ENCODE results near the gene C1QTNF9.
"Not testable (repeated sequence)": the region's sequence is repeated elsewhere in the genome, so short reads cannot be mapped to it uniquely, and the experiment has no call there.

Gene C1QTNF9, protein sequence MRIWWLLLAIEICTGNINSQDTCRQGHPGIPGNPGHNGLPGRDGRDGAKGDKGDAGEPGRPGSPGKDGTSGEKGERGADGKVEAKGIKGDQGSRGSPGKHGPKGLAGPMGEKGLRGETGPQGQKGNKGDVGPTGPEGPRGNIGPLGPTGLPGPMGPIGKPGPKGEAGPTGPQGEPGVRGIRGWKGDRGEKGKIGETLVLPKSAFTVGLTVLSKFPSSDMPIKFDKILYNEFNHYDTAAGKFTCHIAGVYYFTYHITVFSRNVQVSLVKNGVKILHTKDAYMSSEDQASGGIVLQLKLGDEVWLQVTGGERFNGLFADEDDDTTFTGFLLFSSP

DNA sequence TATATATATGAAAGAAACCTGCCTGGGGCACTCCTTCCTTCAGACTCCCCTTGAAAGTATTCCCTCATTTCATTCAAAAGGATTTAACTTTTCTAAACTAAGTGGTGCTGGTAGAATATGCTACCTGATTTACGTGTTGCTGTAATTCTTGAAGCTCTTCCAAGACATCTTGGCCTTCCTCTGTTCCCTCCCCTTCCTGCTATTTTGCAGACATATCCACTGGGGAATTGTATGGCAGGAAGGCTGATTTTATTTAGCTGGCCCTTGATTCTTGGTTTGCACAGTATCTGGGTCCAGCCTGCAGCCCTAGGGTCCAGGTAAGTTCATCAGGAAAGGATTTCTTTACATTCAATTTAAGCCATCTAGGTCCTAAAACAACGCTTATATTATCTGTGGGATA lies at the start of gene C1QTNF9:
Gene C1QTNF9, plus strand, starts transcription at position 281 of the 400 bp plus-strand sequence. CDS start 6,424 bp downstream, outside the sequence.
- DNase-seq = not testable (repeated sequence)

DNA sequence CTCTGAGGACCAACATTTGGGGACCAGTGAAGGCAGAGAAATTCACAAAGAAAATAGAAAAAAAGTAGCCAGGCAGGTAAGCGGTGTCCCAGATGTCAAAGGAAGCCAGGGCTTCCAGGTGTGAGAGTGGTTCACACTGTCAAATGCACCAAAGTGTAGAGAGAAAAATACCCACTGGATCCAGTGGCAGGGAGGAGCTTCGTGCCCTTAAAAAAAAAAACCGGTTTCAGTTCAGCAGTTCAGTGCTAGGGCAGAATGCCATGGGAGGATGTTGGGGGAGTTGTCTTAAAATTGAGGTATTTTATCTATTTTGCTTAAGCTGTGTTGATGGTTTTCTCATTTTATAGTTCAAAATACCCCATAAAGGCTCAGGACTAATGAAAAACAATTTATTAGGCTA lies 47.8 kb upstream of the C1QTNF9 start:
- no peak for DNase-seq

DNA sequence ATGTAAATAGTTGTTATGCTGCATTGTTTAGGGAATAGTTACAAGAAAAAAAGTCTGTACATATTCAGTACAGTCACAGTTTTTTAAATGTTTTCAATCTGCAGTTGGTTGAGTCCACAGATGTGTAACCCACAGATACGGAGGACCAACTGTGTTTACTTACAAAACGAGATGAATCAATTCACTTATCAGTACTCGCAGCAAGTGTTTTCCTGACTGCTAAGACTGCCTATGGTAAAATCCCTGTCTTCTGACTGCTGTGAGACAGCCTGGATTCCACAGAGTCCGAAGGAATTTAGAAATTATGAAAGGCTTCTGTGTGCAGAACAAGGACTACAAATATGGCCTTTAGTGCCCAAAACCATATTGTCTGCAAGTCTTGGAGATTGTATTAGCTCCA lies 45.7 kb upstream of the C1QTNF9 start:
- no peak for DNase-seq

DNA sequence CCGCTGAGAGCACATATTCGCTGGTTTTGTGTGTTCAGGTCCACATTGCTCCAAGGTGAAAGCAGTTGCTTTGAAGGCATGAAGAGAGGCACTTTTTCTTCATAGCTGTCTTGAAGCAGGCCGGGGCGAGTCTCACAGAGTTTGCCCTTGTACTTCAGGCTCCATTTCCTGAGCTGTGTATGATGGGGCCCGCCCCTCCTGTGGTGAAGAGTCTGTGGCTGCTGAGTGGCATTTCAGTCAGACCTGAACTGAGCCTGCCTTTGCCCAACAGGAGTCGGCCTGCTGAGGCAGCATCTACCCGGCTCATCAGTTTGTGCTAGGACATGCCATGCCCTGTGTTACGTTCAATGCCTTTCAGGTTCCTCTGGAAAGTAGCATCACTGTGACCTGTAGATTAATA lies 44.4 kb upstream of the C1QTNF9 start:
- DNase-seq = no peak

DNA sequence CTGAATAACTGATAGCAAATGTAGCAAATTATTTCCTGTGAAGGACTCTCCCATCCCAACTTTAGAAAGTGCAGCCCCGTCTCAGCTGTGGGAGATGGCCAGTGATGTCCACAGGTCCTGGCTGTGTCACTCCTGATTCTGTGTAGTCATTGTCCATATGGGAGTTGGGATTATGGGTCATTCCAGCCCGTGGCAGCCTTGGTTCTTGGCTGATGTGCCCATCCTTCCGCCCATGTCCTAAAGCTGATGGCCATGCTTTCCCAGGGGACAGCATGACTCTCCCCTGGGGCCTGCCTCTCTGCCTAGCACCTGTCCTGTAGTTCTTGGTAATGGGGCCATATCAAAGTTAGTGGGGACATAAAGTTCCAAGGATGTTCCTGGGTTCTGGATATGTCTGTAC lies 43.9 kb upstream of the C1QTNF9 start:
- DNase-seq = no peak

DNA sequence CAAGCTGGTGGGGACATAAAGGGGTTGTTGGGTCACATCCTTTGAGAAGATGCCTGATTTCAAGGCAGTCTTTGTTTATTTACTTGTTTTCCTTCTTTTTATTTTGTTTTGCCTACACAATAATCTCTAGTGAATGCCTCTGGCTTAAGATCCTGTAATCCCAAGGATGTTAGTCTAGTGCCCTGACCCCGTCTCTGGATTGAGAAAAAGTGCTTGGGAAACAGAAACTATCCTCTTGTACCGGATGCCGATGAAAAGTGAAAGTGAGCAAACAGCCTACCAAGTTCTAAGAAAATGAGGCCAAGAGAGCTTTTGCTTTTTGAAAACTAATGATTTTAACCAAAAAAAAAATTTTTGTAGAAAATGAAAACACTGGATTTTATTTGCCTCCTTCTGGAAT lies 42.1 kb upstream of the C1QTNF9 start:
- DNase-seq = no peak

DNA sequence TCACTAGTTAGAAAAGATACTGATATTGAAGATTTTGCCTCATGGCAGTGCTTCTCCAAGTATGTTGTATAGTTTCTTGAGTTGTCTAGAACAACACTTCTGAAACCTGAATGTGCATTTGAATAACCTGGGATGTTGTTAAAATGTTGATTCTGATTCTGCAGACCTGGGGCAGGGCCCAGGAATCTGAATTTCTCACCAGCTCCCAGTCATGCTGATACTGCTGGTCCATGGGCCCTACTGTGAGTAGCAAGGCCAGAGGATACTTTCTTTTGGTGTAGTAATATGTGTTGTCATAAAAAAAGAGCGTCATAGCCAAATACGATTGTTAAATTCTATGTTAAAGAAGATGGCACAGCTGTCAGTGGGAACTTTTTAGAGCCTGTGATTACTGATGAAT lies 41.6 kb upstream of the C1QTNF9 start:
- DNase-seq = no peak

DNA sequence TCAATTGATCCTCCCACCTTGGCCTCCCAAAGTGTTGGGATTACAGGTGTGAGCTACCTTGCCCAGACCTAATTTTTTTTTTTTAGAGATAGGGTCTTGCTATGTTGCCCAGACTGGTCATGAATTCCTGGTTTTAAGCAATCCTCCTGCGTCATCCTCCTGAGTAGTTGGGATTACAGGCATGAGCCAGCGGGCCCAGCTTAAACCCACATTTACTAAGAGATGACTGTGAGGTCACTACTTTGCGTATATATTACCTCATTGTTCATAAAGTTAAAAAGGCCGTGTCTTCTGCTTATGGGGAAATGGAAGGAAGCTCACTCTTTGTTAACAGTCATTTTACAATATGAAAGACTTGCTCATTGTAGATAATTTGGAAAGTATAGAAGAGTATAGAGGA lies 39.6 kb upstream of the C1QTNF9 start:
- DNase-seq = no peak

DNA sequence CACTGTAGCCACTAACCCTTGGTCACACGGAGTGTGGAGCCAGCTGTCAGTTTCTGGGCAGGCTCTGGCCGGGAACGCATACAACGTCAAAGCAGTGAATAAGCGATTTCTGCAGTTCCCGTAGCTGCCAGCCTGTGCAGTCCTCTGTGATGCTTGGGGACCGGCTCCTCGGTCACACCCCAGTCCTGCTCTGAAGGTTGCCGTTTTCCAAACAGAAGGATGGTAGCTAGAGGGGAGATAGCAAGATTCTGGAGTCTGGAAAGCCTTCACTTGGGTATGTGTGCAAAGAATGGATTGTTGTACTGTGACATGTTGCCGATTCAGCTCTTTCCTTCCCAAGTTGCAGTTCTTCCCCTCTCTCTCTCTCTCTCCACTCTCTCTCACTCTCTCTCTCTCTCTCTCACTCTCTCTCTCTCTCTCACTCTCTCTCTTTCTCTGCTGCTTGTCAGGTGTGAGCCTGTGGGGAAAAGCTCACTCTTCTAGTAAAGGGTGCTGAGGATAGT lies 38.7 kb upstream of the C1QTNF9 start:
- DNase-seq = no peak

DNA sequence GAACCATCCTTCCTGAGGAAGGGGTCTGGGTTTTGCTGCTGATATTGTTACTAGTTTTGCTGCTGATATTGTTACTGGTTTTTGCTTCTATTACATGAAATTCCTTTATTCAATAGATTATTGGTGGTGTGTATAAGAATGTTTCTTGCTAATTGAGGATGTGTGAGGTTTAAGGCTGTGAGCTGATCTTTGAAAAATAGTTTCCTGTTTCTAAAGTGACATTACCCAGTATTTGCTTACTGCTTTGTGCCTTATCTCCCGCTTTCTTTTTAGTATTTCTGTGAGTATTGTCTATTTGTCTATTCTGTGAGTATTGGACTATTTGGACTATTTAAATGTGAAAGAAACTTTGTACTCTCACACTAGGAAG lies 38.2 kb upstream of the C1QTNF9 start:
- no peak for DNase-seq

DNA sequence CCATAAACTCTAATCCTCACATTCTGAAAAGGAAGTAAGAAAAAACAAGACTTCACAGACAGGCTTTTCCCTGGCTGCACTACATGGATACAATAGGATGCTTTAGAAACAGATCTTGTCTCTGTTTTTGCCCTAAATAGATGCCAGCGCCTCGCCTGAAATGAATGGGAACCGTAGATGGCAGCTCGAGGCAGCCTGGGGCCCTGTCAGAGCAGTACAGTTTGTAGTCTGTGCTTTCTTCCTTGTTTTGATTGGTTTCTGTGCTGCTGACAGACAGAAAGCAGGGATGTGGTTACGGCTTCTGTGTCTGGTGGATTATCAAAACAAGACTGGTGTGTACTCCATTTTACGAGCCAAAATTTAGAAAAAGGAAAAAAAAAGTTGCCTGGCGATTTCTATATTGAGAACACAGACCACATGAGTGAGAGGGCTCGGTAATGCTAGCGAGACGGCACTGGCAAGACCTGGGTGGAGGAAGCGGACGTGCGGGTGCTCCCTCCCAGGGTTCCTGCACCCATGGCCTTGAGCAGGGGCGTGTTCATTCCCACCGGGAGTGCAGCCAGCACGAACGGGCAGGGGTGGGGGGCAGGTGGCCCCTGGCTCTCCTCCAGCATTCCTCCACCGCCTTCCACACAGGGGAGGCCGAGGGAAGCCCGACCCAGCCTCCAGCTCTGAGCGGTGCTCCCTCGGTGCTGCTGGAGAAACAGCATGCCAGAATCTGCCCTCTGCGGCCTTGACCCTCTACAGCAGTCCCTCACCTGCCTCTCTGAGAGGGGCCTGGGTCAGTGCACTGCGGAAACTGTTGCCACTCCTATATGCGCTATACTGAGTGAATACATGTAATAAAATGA lies 37.6 kb upstream of the C1QTNF9 start:
- DNase-seq = peak; percentile 33 to 57

DNA sequence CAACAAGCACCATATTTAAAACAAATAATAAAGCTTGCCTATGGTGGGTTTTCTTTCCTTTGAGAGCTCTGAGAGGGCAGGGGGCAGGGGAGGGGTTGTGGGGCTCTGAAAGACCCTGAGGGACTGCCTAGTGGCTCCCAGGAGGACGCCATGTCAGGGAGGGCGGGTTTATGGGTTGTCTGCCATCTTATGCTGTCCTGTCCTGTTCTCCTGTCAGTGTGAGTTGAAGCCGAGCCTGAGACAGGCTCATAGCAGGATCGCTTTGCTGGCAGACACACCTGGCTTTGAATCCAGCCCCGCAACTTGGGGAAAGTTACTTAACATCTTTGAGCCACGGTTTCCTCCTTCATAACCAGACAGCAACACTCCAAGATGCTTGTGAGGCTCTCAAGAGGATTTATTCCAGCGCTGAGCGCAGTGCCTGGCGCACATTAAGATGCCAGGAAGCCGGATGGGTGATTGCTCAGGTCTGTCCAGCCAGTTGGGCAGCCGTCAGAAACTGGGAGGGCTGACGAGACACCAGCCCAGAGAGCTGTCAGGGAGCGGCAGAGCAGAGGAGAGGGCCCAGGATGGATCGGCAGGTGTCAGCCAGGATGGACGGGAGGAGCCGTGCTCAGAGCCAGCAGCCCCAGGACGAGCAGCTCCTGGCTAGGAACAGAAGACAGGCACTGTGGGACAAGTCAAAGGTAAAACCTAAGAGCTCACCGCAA lies 36.8 kb upstream of the C1QTNF9 start:
- no peak for DNase-seq

DNA sequence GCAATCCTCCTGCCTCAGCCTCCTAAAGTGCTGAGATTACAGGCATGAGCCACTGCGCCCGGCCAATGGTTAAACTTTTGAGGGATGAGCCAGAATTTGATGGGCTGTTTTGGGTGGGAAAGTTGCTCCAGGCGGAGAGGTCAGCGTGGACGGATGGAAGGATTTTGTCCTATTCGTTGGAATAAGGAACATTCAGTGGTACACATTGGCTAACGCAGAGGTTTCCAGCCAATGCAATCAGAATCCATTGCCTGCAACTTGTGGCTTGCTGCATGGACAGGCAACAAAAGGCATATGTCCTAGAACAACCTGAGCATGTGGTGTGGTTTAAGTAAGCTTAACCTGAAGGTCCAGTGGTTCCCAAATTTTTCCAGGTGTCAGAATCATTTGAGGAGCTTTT lies 35.5 kb upstream of the C1QTNF9 start:
- DNase-seq = no peak

DNA sequence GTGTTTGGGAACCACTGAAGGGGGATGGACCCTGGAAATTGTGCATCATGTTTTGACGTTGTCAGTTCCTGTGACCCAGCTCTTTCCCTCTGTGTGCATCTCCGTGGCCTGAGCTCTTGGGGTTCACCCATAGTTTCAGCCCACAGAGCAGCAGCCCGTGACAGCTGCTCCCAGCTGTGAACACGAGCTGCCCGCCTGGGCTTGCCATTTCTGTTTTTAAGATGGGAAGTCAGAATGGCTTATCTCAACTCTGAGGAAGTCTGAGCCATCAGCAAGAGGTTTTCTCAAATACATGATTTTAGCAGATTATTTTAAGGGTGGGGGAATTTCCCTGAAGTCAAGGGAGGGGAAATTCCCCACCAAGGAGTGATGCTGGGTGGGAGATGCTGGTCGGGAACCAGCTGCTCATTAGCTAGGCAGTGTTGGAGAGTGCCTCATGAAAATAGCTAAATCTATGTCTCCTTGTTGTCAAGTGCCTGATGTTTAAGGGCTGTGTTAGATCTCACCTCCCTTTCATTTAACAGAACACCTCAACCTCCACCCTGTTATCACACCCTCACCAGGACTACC lies 34.8 kb upstream of the C1QTNF9 start:
- no peak for DNase-seq

DNA sequence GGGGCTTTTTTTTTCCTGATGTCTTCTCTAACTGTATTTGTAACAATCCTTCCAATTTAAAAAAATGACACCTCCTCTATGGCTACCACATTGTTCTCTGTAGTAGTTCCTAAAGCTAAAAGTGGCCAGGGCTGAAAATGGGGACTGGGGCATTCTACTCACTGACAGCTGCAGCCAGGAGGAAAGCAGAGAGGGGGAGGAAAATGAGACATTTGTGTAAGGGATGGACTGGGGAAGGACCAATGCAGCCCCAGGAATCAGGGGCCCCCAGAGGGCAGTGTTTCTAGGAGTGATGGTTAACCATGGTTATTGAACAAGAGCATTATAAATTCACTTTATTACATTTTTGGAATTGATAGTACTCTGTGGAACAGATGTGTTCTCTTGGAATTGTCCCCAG lies 34.3 kb upstream of the C1QTNF9 start:
- DNase-seq = no peak

DNA sequence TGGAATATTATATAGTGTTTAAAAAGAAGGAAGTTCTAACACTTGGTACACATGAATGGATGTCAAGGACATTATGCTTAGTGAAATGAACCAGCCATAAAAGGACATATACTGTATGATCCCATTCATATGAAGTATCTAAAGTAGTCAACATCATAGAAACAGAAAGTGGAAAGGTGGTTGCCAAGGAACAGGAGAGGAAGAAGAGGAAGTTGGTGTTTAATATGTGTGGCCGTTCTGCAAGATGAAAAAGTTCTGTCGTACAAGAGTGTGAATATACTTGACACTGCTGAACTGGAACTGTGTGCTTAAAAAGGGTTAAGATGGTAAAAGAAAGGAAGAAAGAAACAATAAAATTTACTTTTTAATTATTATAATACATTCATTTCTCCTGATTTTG lies 33.1 kb upstream of the C1QTNF9 start:
- no peak for DNase-seq

DNA sequence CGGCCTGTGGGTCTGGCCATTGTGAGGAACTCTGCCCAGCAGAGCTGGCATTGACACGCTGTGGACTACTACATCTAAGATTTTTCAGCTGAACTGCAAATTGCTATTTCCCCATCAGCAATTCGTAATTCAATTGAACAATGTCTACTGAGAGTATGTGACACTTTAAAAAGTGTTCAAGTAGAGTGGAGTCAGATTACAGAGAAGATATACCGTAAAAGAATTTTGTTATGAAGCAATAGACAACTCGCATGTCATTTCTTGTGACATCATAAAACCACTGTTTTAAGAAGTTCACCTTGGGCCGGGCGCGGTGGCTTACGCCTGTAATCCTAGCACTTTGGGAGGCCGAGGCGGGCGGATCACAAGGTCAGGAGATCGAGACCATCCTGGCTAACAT lies 32.5 kb upstream of the C1QTNF9 start:
- no peak for DNase-seq

DNA sequence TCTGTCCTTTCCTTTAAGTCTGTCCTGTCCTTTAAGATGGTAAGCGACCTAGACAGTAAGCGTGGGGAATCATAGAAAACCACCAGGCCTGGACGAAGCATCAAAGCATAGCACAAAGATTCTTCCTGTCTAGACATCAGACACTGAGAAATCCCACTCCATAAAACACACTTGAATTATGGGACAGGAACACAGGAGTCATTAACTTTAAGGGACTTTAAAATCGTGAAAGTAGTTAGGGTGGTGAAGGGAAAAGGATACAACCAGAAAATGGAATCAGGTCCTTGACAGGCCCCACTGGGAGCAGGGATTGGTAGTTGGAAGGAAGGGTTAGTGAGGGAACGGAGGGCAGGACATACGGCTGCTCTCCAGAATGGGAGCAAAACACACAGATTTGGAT lies 31.6 kb upstream of the C1QTNF9 start:
- no peak for DNase-seq

DNA sequence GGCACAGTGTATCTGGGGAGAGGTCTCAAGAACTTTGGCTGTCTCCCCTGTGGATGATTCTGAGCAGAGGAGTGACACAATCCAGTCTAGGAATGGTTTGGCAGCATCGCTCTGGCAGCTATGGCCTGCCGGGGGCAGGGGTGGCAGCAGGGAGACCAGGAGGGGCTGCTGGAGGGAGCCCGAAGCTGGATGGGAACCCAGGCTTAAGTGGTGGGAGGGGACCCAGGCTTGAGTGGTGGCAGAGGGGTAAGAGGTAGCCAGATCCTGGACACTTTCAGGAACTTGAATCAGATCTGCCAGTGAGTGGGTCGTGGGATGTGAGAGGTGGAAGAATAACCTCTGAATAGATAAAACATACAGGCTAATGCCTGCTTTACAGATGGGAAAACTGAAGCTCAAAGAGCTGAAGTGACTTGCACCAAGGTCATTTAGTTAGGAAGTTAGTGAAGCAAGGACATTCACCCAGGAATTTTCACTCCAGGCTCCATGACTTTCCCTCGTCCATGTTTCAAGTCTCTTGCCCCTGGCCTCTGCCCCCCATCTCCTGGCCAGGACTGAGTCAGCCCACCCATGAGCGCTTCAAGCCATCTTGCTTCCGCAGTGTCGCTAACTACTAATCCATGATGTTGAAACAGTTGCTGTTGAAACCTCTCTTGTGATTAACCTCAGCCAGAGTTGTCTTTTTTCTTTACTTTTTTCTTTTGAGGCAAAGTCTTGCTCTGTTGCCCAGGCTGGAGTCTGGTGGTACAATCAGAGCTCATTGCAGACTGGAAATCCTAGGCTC lies 29.9 kb upstream of the C1QTNF9 start:
- DNase-seq = no peak

DNA sequence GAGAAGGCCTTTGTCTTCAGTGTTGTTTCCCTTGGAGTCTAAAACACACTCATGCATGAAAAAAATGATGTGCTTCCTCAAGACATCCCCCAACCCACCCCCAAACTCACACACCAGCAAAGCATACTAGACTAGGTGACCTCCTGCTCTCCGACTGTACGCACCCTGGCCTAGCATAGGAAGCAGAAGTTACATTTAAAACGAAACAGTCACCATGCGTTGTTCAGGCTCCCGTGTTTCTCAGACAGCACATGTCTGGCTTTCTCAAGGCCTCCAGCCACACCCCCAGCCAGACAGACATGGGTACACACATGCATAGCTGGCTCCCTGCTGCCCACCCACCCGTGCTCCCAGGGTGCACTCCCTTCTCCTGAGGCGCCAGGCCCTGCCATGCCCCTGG lies 28.7 kb upstream of the C1QTNF9 start:
- DNase-seq = no peak

DNA sequence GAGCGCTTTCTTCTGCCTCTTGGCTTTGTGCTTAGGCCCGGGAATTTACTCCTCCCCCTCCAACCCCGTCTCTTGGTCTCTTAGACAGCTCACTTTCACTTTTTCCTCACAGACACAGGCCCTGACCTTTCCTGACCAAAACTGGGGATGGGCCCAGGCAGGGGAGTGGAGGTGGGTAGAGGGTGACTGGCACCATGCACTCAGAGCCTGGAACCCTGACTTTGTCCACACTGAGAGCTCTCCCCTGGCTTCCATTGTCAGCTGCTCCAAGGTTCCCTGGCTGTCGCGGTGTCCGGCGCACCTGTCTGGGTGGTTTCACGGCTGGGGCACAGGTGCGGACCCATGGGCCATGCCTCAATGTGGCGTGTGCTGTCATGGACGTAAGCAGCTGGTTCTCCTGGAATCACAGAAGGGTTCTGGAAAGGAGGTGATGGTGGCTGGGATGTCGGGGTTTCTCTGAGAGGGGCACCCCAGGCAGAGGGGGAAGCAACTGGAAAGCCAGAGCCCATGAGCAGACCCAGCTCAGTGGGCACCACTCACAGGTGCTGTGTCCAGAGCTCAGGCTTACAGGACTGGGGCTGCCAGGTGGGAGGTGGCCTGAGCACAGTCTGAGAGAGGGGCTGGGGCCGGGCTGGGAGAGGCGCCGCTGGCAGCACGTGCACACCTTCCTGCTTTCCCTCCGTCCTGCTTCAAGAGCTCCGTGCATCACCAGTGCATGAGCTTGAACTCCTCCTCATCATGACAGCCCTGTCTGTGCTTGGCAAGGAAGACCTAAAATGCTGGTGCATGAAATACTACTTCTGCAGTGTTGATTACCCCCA lies 28.0 kb upstream of the C1QTNF9 start:
- DNase-seq = no peak

DNA sequence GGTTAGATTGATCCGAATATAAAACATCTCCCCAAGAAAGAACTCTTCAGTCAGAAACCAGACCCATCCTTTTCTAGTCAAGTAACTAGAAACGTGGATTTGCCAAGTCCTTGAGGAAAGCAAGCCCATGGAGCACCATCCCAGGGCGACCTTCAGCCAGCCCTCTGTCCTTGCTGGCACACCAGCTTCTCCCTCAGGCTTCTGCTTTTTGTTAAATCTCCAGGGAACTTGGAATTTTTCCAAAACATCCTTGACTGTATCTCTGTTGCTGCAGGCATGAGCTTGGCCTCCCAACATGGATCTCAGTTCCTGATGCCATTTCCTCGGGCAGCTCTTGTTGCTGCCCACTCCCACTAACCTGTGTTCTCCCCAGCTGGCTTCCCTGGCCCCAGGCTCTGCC lies 27.1 kb upstream of the C1QTNF9 start:
- DNase-seq = no peak

All from Kasumi-1 (cell line).